ENCODE measurements around the gene AK8.
"Not testable (repeated sequence)": the region's sequence is repeated elsewhere in the genome, so short reads cannot be mapped to it uniquely, and the experiment has no call there.

AK8 gene

DNA sequence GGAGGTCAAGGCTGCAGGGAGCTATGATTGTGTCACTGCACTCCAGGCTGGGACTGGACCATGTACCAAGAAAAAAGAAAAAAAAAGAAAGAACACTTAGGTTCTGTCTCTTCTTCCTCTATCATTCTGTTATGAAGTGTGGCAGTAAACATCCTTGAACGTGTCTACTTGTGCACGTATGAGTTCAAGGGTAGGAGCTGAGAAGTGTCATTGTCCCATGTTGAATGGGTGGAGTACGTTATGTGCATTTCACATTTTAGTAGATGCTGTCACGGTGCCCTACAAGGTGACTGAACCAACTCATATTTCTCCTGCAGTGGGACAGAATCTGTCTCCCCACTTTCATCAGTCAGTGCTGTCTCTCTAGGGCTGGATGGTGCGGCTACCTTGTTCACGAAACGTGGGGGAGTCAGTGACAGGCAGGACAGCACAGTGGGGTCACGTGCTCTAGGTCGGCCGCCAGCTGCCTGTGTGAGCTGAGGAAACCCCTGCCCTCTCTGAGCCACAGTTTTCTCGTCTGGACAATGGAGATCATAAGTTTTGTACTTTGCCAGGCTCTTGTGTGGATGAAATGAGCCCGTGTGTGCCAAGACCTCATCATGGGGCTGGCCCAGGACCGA, 160.6 kb downstream of the AK8 start:
- DNase-seq (ENCODE audit: low read depth in 2 of 2), result no peak

- no peak for DNase-seq (ENCODE audit: low read depth in 2 of 2)
Observed at GRCh38 chr9:132716007-132716406, 162.1 kb downstream of the AK8 start.

DNA sequence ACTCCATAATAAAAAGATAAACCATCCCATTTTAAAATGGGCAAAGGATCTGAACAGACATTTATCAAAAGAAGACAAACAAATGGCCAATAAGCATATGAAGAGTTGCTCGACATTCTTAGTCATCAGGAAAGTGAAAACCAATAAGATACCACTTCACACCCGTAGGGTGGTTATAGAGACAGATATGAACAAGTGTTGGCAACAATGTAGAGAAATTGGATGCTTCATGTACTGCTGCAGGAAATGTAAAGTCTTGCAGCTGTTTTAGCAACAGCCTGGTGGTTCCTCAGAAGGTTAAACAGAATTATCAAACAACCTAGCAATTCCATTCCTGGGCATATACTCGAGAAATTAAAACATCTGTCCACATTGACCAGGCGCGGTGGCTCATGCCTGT, 165.3 kb downstream of the AK8 start:
- no peak for DNase-seq (ENCODE audit: low read depth in 2 of 2)

GRCh38 chr9:132711846-132712245, 166.2 kb downstream of the AK8 start:
- no peak for DNase-seq (ENCODE audit: low read depth in 2 of 2)

GRCh38 chr9:132711152-132711551, 166.9 kb downstream of the AK8 start:
- not testable (repeated sequence) for DNase-seq (ENCODE audit: low read depth in 2 of 2)

GRCh38 chr9:132710333-132710732, 167.8 kb downstream of the AK8 start:
- no peak for DNase-seq (ENCODE audit: low read depth in 2 of 2)

GRCh38 chr9:132708769-132709430, 169.2 kb downstream of the AK8 start:
- no peak for DNase-seq (ENCODE audit: low read depth in 2 of 2)

DNA sequence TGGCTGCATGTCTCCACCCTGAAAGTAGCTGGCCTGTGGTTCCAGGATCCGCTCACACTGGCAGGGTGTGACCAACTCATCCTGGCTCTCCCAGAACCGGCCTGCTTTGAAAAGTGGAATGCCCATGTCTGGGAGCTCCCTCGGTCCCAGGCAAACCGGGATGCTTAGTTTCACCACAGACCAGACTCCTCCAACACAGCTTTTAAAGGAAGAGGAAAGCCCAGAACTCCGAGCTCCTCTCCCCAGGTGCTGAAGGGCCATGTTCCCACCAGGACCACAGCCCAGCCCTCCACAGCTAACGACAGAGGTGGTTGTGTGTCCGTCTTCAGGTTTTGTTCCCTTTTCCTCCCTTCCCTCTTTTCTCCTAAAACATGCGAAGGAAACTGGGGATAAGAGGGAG, 169.8 kb downstream of the AK8 start:
- DNase-seq (ENCODE audit: low read depth in 2 of 2), result no peak

- DNase-seq (ENCODE audit: low read depth in 2 of 2), result no peak
Observed at GRCh38 chr9:132703336-132703735, 174.7 kb downstream of the AK8 start.

DNA sequence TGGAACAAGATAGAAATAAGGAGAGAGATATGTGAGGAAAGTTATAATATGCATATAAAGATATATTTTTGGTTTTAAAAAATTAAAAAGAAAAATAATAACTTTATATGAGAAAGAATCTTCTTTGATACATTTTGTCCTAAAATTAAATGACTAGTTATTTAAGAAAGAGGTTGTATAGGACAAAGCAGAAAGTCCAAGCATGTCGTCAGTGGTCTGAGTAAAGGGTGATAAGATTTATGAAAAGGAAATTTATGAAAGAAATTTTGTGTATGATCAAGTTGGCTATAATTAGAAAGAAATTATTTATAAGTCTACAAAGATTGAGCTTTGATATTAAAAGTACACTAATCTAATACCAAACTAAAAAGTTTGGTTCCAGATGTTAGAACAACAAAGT, 175.8 kb downstream of the AK8 start:
- no peak for DNase-seq (ENCODE audit: low read depth in 2 of 2)

- DNase-seq (ENCODE audit: low read depth in 2 of 2), result no peak
Observed at GRCh38 chr9:132699956-132700355, 178.1 kb downstream of the AK8 start.

- DNase-seq (ENCODE audit: low read depth in 2 of 2), result no peak
Observed at GRCh38 chr9:132698989-132699388, 179.1 kb downstream of the AK8 start.

DNA sequence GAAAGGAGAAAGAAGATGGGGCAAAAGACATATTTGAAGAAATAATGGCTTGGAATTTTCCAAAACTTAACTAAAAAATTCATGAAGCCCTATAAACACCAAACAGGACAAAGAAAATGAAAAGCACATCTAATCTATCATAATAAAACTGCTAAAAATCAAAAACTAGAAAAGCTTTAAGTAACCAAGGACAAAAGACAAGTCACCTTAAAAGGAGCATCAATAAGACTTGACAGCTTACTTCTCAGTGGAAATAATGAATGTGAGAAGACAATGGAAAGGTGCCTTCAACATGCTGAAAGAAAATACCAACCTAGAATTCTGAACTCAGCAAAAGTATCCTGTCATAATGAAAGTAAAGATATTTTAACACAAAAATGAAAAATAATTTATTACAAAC, 180.9 kb downstream of the AK8 start:
- DNase-seq (ENCODE audit: low read depth in 2 of 2), result no peak

DNA sequence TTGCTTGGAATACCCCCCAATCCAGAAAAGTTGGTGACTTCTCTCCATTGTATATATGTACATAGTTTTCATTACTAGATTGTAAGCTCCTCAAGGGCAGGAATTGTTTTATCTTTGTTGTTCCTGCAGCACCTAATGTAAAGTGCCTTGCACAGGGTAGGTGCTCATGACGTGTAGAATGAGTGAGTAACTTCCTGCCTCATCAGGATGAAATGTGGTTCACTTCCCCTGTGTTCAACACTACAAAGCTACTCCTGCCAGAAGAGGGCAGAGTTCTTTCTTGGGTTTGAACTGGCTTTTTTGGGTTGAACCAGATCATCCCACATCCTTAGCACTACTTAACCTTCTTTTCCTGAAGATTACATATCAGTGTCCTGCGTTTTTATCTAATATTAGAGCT, 183.9 kb downstream of the AK8 start:
- no peak for DNase-seq (ENCODE audit: low read depth in 2 of 2)

GRCh38 chr9:132690696-132691095, 187.4 kb downstream of the AK8 start:
- peak; percentile 4 to 16 for DNase-seq (ENCODE audit: low read depth in 2 of 2)

- DNase-seq (ENCODE audit: low read depth in 2 of 2), result no peak
Observed at GRCh38 chr9:132683873-132684272, 194.2 kb downstream of the AK8 start.

DNA sequence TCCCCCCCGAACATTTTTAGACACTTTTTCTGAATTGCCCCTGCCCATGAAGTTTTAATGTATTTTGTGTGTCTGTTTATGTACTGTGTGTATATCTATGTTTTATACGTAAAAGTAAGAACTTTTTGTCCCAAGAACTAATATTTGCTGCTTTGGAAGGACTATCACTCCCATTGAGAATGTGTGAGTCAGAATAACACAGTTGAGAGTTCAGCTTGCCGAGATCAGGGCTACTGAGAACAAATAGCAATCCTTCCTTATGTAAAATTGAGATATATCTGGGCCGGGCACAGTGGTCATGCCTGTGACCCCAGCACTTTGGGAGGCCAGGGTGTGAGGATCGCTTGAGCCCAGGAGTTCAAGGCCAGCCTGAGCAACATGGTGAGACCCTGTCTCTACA, 196.5 kb downstream of the AK8 start:
- no peak for DNase-seq (ENCODE audit: low read depth in 2 of 2)

DNA sequence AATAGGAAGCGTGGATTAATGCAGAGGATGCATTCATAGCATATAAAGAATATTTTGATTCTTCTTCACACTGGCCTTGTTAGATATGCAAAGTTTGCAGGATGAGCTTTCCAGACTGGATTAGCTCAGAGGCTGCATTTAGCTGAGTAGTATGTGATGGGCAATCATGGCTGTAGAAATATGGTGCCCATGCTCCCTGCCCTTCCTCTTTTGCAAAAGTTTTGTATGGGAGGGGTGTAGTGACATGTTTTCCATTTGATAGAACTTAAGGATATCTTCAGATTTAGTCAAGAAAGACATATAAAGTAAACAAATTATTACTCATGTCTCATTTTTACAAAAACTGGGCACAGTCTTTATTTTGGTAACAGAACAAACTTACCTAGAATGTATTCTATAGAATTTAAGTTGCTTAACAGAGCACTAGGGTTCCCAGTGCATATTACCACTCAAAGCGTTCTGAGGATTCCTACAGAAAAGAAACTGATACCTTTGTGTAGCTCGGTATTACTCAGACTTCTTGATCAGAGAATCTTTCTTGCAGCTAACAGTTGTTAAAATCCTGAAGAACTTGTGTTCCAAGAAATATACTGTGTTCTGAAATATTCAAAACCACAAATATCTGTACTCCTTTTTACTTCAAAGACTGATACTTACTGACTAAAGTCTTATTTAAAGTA, 198.0 kb downstream of the AK8 start:
- no peak for DNase-seq (ENCODE audit: low read depth in 2 of 2)

DNA sequence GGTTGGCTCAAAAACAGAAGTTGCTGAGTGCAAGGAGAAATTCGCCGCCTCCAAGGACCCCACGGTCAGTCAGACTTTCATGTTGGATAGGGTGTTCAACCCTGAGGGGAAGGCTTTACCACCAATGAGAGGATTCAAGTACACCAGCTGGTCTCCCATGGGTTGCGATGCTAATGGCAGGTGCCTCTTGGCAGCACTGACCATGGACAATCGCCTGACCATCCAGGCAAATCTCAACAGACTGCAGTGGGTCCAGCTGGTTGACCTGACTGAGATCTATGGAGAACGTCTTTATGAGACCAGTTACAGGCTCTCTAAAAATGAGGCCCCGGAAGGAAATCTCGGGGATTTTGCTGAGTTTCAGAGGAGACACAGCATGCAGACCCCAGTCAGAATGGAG, 200.1 kb downstream of the AK8 start:
- no peak for DNase-seq (ENCODE audit: low read depth in 2 of 2)

Measured in fibroblast of skin of left biceps (primary cell).